Astrocyte (in vitro differentiated cells and primary cell): ENCODE measurements around the gene ADIPOQ.

Experiments
- EZH2 ChIP-seq: IDR thresholded peaks from 2 replicates; pipeline ENCODE4 v1.6.1; 2012; ENCODE audit warnings: mild to moderate bottlenecking, low read length, inconsistent platforms; ENCODE audit not compliant: insufficient read depth
- TF ChIP-seq, protein P1 (sequence below): IDR thresholded peaks from 2 replicates; pipeline ENCODE4 v1.5.1; 2011; ENCODE audit warnings: low read depth, mild to moderate bottlenecking, inconsistent platforms, low read length, moderate library complexity; ENCODE audit not compliant: insufficient read depth

GRCh38 chr3:186895406-186895805, 52.9 kb downstream of the ADIPOQ start:
- TF ChIP-seq, protein P1, sequence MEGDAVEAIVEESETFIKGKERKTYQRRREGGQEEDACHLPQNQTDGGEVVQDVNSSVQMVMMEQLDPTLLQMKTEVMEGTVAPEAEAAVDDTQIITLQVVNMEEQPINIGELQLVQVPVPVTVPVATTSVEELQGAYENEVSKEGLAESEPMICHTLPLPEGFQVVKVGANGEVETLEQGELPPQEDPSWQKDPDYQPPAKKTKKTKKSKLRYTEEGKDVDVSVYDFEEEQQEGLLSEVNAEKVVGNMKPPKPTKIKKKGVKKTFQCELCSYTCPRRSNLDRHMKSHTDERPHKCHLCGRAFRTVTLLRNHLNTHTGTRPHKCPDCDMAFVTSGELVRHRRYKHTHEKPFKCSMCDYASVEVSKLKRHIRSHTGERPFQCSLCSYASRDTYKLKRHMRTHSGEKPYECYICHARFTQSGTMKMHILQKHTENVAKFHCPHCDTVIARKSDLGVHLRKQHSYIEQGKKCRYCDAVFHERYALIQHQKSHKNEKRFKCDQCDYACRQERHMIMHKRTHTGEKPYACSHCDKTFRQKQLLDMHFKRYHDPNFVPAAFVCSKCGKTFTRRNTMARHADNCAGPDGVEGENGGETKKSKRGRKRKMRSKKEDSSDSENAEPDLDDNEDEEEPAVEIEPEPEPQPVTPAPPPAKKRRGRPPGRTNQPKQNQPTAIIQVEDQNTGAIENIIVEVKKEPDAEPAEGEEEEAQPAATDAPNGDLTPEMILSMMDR, result no peak
- no peak for TF ChIP-seq EZH2
